GM21423 (cell line): ENCODE results near the gene PEDS1.
"Not testable (repeated sequence)": the region's sequence is repeated elsewhere in the genome, so short reads cannot be mapped to it uniquely, and the experiment has no call there.

Source experiments
- ATAC-seq: cut with Tn5 transposase; IDR thresholded peaks from one replicate; pipeline ENCODE4 v1.9.1; 2021; ENCODE audit warnings: mild to moderate bottlenecking, moderate library complexity; ENCODE audit not compliant: unreplicated experiment

PEDS1 gene

GRCh38 chr20:50190251-50191064 is 36.9 kb upstream of the PEDS1 start, which contains the start of gene CEBPB:
TSS of gene CEBPB (plus strand) at chr20:50190830. CDS start at chr20:50191034, 204 bp downstream.
- peak; percentile 40 for ATAC-seq

- ATAC-seq: no peak
These were observed 36.2 kb upstream of the PEDS1 start for GRCh38 chr20:50189681-50190250.

- no peak for ATAC-seq
These were observed 35.6 kb upstream of the PEDS1 start for GRCh38 chr20:50188879-50189680.

GRCh38 chr20:50188287-50188688 is 34.8 kb upstream of the PEDS1 start:
- no peak for ATAC-seq

- ATAC-seq: no peak
These were observed 34.0 kb upstream of the PEDS1 start for GRCh38 chr20:50187403-50188051.

- ATAC-seq: no peak
These were observed 33.5 kb upstream of the PEDS1 start for GRCh38 chr20:50186987-50187402.

GRCh38 chr20:50186151-50186885 is 32.8 kb upstream of the PEDS1 start:
- ATAC-seq: no peak

- ATAC-seq: no peak
These were observed 31.9 kb upstream of the PEDS1 start for GRCh38 chr20:50185426-50185825.

GRCh38 chr20:50182346-50182745 is 28.8 kb upstream of the PEDS1 start:
- ATAC-seq: no peak

- ATAC-seq: no peak
These were observed 27.8 kb upstream of the PEDS1 start for GRCh38 chr20:50181344-50181743.

- ATAC-seq: not testable (repeated sequence)
These were observed 25.1 kb upstream of the PEDS1 start for GRCh38 chr20:50178672-50179071.

- no peak for ATAC-seq
These were observed 22.7 kb upstream of the PEDS1 start for GRCh38 chr20:50175938-50176933.

- ATAC-seq: no peak
These were observed 20.9 kb upstream of the PEDS1 start for GRCh38 chr20:50174456-50174855.

- no peak for ATAC-seq
These were observed 19.0 kb upstream of the PEDS1 start for GRCh38 chr20:50172347-50173013.

GRCh38 chr20:50170549-50171220 is 17.2 kb upstream of the PEDS1 start:
- ATAC-seq: no peak

GRCh38 chr20:50169329-50169823 is 15.9 kb upstream of the PEDS1 start:
- no peak for ATAC-seq

- ATAC-seq: peak; percentile 91
These were observed 12.4 kb upstream of the PEDS1 start for GRCh38 chr20:50165684-50166554.
